NCI-H2227 treated with DMSO at 0.1 percent for 48 hours (cell line): ENCODE data around the gene ARFGEF2.
"Not testable (repeated sequence)": the region's sequence is repeated elsewhere in the genome, so short reads cannot be mapped to it uniquely, and the experiment has no call there.

Experiments used
- DNase-seq: peaks from one replicate; lab custom pipeline; 2025; lab: John Stamatoyannopoulos, UW

ARFGEF2 gene

DNA sequence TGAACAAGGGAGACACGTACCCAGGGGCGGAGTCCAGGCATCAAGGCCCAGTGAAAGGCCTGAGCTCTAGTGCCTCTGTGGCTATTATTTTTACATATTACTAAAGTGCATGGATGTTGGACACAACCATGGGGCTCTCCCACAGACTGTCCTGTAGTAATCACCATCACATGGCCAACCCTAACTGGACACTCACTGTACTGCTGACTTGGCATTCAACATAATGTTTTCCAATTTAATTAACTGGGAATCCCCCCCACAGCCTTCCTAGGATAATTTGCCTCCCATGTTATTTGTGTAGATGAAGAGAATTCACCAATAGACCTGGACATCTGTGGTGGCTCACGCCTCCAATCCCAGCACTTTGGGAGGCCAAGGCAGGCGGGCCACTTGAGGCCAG, 34.5 kb downstream of the ARFGEF2 start:
- no peak for DNase-seq

DNA sequence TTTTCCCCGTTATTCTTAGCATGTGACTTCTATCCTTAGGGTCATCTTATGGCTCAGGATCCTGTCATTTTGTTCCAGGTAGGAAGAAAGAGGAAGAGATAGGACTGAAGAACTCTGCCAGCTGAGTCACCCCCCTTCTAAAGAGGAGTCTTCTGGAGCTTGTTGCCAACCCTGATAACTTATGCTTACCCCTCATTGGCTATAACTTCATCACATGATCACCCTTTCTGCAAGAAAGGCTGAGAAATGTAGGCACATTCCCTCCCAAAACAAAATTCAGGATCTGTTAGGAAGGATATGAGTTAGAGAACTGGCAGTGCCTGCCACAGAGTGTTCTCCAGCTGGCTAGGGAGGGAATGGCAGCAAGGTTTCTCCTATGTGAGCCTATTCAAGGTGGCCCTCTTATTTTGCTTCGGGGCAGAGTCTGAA, 35.6 kb downstream of the ARFGEF2 start:
- no peak for DNase-seq

DNA sequence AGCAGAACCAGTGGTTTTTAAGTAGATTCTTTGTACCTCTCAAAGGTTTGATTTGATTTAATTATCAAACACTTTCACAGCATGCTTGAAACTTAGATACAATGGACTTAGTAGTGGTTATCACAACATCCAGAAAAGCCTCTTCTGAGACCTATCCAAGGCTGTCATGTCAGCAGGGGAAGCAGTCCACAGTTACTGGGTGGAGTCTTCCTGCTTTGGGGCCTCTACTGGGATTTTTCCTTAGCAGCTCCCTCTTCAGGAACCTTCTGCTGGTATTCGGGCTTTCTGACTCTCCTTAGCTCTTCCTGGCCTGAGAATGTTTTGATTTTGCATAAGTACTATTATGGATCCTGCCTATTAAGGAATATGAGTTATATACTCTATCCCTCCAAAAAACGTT, 36.0 kb downstream of the ARFGEF2 start:
- DNase-seq, result no peak

DNA sequence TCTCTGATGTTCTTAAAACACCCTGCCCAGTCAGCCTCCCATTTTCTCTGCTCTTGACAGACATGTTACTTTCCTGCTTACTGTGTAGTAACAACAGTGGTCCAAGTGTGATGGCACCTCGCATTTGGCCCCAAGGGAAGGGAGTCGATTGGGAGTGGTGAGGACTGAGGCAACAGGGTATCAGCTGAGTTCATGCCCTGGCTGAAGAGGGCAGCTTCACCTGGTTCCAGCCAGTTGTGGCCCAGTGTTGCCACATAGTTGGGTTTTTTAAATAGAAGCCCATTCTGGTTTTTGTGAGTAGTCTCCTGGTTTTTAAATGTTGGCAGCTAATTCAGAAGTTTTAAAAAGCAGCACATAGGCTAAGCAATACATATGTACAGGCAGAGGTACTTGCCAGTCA, 37.2 kb downstream of the ARFGEF2 start:
- DNase-seq, result no peak

DNA sequence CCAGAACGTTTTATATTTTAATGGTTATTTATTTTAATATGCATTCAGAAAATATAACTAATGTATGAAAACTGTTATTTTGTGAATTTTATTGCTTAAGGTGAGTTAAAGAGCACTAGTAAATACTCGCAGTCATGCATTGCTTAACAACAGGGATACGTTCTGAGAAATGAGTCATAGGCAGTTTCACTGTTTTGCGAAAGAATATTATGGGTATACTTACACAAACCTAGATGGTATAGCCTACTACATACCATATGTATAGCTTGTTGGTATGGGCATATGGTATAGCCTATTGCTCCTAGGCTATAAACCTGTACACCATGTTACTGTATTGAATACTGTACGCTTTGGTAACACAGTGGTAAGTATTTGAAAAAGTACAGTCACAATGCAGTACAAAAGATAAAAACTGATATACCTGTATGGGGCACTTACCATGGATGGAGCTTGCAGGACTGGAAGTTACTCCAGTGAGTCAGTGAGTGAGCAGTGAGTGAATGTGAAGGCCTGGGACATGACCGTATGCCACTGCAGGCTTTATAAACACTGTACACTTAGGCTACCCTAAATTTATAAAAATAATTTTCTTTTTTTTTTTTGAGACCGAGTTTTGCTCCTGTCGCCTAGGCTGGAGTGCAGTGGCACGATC, 38.5 kb downstream of the ARFGEF2 start:
- no peak for DNase-seq

DNA sequence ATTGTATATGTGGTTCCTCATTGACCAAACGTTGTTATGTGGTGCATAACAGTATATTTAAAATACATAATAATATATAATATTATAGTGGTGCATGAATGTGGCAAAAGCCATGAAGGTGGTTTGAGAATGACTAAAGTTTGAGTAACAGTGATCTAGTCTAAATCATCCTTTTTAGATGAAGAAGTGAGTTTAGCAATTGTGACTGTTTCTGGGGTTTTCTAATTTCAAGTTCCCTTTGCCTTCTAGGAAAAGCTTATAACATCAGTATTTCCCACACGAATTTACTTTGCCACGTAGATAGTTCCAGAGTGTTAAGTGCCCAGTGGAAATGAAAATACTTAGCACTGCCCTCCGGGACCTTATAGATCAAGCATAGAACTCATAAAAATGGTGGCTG, 40.9 kb downstream of the ARFGEF2 start:
- no peak for DNase-seq

DNA sequence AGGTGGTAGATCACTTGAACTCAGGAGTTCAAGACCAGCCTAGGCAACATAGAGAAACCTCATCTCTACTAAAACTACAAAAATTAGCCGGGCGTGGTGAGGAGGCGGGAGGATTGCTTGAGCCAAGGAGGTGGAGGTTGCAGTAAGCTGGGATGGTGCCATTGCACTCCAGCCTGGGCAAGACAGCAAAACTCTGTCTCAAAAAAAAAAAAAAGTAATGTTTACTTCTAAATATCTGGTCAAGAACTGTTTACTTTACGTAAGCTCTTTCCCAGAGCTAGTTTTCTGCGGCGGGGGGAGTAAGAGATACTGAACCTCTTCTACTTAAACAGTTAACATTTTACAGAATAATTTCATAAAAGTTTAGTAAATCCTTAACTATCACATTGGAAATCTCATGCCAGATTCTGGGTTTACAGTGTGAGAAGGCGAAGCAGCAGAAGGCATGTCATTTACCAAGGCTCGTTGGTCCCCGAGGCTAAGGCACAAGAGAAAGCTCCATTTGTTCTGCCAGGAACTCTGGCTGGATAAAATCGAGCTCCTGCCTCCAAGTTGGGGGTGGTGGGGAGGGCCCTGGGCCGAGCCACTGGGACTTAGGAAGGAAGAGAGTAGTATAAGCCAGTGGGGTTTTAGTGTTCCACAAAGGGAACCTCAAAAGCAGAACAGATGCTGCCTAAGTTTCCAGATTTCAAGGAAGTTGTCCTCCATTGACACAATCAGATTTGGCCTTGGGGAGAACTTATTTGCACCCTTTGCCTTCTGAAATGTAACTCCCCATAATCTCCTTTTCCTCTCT, 41.7 kb downstream of the ARFGEF2 start:
- no peak for DNase-seq

DNA sequence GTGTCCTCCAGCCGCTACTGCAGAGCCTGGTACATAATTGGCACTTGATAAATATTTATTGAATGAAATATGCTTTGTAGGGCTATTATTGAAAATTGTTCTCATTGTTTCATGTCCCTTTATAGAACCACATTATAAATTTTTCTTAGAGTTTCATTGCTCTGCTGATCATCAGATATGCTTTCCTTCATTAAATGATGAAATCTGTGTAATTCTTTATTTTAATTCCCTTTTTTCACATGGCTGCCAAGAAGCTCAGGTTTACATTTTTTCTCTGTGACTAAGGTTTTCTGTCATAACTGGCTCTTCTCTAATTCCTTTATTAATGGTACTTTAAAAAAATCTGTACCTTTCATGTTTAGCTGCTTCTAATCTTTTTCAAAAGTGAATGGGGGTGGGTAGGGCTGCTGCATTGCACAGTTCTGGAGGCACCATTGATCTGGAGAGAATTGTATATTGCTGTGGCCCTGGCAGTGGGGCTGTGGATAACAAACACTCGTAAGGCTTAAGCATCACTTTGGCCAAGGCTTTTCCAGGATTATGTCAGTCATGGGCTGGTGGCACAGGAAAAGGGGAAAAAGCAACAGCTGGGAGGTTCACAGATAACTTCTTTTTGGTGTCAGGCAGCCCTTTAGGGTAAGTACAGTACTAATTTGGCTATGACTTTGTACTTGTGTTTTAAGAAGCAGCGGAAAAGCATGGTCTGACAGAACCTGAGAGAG, 43.8 kb downstream of the ARFGEF2 start:
- no peak for DNase-seq

DNA sequence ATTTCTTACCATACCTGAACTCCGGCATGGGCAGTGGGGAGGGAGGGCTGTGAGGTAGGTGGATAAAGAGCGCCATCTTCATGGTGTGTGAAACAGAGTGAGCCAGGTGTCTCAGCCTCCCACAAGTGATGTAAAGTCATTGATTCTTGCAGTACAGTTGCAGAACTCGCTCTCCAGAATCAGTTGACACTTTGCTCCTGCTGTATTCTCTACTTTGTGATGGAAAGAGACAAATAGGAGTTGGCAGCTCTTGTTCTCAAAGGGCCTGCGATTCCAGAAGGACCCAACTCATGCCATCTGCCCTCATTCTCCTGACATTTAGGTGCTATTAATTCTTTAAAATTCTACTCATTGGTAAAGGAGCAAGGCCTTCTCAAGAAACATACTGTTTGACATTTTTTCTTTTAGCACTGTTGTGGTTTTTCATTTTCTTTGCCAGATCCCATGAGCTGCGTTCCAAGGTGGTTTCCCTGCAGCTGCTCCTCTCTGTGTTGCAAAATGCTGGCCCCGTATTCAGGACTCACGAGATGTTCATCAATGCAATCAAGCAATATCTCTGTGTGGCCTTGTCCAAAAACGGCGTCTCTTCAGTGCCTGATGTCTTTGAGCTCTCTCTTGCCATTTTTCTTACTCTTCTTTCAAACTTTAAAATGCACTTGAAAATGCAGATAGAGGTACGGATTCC, 49.3 kb downstream of the ARFGEF2 start:
- DNase-seq, result no peak

DNA sequence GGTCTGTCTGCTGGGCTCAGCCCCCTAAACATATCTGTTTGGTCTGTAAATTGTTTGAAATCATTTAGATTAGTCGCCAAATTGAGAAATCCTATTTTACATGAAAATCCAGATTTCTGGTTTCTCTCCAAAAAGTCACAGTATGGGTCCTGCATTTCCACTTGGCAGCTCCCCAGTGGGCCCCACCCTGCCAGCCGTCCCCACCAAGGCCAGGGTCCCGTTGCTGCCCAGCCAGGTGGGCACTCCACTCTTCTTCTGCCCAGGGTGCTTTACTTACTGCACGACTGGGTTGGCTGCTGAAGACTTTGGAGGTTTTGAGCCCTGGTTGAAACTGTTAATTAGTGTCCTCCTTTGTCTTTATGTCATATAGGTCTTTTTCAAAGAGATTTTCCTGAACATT, 50.4 kb downstream of the ARFGEF2 start:
- no peak for DNase-seq

DNA sequence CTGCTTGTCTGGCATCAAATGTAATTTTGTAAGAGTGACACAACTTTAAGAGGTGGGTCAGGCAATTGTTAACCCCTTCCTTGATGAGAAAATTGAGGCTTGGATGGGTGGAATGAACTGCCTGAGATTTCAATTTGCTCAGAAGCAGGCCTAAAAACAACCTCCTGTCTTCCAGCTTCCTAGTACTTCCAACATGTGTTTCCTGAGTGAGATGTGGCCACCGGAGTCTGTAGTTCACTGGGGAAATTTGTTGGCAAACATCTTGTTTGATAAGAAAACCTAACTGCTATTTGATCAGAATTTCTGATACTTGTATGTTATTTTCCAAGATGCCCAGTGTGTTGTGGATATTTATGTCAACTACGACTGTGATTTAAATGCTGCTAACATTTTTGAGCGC, 51.3 kb downstream of the ARFGEF2 start:
- no peak for DNase-seq

DNA sequence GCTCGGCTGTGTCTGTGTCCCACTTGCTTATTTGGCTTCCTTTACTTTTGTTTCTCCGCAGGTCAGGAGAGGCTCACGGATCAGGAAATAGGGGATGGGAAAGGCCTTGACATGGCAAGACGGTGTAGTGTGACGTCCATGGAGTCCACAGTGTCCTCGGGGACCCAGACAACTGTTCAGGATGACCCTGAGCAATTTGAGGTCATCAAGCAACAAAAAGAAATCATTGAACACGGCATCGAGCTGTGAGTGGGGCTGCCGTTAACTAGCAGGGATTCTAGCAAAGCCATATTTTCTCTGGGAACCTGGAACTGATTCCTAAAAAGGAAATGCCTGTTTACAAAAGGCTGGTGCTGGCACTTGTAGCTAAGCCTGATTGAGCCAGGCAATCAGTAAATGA, 54.4 kb downstream of the ARFGEF2 start:
- DNase-seq, result no peak

DNA sequence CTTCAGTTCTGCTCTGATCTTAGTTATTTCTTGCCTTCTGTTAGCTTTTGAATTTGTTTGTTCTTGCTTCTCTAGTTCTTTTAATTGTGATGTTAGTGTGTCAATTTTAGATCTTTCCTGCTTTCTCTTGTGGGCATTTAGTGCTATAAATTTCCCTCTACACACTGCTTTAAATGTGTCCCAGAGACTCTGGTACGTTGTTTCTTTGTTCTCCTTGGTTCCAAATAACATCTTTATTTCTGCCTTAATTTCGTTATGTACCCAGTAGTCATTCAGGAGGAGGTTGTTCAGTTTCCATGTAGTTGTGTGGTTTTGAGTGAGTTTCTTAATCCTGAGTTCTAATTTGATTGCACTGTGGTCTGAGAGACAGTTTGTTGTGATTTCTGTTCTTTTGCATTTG, 58.5 kb downstream of the ARFGEF2 start:
- DNase-seq, result not testable (repeated sequence)

DNA sequence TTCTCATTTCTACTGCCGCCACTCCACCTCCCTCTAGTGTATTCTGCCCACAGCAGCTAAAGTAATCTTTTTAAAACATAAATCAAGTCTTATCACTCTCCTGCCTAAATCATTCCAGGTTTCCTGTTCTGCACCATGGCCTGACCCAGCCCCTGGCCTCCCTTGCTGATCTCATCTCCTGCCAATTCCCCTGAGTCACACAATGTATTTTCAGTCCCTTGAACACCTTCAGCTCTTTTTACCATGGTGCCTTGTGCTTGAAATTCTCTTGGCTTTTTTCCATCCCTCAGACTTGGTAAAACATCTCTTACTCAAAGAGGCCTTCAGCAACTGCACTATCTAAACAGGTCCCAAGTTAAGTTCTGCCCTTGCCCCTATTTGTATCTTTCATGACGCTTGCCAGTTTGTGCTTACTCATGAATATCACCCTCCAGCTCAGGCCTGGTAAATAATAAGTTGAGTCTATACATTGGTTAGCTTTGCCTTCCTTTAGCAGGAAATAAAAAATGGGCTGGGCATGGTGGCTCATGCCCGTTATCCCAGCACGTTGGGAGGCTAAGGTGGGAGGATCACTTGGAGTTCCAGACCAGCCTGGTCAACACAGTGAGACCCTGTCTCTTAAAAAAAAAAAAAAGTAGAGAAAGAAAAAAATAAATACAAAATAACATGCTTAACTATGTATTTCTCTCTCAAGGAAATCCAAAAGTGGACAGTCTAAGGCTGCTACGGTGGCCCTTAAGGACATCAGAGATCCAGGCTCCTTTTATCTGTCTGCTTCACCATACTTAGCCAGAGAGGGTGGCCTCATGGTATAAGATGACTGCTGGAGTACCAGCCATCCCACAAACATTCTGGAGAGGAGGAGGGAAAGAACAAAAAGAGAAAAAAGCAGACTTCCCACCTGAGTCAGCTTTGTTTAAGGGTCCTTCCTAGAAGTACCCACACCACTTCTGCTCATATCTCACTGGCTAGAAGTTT, 62.2 kb downstream of the ARFGEF2 start:
- no peak for DNase-seq

DNA sequence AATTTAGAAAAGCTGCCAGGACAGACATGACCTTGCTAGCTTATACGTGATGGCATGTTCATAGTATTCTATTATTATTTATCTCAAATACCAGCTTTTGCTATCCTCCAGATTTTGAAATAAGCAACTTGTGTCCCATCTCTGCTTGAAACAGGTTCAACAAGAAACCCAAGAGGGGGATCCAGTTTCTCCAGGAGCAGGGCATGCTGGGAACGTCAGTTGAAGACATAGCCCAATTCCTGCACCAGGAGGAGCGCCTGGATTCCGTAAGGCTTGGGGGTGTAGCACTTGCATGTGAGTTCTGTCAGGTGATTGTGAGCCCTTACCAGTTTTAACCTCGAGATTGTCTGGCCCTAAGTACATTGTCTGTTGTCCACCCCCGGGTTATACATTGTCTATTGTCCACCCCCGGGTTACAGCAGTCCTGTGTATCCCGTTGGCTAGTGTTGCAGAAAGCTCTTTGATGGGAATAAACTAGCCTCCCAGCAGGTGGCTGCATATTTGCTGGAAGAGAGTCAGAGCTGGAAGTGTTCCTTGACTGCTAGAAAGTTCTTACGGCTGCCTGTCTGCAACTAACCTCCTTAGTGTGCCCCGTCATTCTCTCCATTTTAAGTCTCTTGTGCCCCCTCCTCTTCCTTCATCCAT, 63.2 kb downstream of the ARFGEF2 start:
- DNase-seq, result no peak

DNA sequence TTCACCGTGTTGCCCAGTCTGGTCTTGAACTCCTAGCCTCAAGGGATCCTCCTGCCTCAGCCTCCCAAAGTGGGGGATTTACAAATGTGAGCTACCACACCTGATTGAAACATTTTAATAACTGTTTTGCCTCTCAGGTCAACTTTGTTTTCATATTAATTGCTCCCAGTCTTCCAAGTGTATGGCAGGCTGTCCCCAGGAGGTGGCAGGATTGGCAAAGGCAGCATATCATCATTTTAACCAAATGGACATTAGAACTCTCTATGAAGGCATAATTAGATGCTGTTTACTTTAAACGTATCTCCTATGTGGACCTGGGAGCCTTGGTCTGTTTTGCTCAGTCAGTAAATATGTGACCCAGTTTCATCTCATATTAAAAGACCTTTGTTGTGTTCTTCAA, 65.4 kb downstream of the ARFGEF2 start:
- no peak for DNase-seq

DNA sequence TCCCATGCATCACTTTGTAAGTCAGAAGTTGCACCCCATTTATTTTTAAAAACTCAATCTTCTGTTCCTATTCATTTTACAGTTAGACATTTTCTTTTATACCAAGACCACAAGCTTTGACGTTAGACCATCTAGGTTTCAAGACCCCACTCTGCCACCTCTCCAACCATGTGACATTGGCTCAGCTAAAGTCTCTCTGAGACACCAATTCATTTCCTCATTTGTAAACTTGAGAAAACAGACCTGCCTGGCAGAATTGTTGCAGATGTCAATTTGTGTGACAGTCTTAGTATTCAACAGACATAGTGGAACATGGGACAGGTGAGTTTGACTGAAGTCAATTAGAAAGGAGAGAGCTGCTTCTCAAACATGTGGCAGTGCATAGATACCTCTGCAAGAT, 69.0 kb downstream of the ARFGEF2 start:
- DNase-seq, result no peak

DNA sequence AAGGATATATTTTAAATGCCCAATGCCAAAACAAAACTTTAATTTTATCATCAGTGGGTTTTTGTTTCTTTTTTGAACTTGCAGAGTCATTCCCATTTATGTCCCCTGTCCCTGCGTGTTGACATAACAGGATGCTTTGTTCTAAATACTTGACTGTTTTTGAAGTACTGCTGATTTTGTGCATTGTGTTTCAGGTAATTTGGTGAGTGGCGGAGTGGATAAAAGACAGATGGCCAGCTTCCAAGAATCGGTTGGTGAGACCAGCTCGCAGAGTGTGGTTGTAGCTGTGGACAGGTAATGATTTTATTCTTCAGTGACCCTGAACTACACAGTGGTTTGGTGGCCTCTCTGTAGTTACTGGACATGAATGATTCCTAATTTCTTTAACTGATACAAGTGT, 74.1 kb downstream of the ARFGEF2 start:
- DNase-seq, result peak; percentile 39

DNA sequence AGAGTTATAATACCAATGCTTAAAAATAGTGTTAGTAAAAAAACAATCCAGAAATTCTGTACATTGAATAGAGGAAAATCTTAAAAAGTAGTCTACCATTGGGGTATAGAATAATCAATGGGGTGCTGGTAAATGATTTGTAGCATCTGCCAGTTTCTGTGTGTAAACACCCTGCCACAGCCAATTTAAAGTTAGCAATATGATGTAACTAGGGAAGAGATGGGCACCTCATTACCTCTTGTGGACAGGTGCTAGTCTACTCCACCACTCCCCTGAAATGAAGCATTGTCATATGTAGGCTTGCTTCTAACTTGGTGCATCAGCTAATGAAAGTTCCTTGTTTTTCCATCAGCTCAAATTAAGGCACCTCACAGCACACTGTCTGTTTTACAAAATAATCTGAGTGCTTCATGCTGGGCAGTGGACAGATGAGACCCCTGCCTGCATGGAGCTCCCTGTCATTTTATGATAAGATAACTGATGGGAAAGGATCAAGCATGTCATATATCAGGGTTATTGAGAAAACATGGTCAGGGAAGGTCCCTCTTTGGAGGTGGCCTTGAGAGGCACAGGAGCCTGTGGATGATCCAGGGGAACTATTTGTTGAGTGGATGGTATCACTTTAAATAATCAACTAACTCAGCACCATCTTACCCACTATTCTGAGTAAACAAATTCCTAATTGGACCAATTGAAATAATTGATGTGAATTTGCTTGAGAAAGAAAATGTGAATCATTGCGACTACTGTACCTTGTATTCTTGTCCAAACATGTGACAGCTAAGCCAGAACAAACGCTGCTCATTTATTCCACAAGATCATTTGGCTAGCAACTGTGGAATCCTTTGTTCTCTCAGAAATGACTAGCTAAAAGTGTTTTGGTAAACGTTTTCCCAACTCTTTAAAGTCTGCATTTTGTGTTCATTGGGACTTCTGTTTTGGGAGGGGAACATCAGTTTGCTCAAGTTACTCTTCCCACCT, 78.7 kb downstream of the ARFGEF2 start:
- no peak for DNase-seq

DNA sequence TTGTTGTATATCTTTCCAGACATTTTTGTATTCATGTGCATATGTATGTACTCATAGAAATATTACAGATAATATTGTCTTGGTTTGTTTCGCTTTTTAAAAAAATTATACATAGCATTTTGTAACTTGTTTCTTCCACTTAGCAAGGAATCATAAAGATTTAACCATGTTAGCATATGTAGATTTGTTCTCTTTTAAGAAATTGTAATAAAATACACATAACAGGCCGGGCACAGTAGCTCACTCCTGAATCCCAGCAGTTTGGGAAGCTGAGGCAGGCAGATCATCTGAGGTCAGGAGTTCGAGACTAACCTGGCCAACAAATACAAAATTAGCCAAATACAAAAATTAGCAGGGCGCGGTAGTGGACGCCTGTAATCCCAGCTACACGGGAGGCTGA, 80.2 kb downstream of the ARFGEF2 start:
- DNase-seq, result no peak
